ENCODE measurements around the gene IFNK.

DNA sequence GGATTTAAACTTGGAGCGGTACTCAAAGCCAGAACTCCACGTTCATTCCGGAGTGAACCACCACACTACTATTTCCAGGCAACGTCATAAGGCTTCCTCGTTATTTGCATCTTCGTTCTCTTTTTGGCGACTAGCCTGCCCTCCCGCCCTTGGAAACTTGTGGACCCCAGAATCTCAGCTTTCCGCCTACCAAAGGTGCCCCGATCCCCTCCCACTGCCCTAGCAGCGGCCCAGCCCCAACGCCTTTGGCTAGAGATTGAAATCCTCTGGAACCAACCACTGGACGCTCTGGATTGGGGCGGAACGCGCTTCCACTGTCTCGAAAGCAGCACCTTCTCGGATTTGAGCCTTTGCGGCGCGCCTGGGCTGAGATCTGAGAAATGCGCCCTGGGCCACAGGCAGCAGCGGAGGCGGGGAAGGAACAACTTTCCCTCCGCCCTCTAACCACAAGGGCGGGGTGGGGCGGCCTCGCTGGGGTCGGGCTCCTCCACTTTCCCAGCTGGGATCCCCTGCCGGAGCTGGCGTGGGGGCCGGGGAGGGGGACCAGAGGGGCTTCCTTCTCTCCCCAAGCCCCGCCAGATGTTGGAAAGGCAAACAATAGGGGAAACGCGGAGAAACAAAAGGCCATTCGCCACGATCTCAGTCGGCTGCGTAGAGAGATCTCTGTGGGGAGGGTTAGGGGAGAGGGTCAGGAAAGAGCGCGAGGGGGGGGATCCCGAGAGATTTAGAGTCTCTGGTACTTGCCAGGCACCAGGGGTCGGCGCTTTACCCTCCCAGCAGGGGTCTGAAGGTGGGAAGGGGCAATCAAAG, 4.2 kb downstream of the IFNK start:
- TF ChIP-seq, protein P1, sequence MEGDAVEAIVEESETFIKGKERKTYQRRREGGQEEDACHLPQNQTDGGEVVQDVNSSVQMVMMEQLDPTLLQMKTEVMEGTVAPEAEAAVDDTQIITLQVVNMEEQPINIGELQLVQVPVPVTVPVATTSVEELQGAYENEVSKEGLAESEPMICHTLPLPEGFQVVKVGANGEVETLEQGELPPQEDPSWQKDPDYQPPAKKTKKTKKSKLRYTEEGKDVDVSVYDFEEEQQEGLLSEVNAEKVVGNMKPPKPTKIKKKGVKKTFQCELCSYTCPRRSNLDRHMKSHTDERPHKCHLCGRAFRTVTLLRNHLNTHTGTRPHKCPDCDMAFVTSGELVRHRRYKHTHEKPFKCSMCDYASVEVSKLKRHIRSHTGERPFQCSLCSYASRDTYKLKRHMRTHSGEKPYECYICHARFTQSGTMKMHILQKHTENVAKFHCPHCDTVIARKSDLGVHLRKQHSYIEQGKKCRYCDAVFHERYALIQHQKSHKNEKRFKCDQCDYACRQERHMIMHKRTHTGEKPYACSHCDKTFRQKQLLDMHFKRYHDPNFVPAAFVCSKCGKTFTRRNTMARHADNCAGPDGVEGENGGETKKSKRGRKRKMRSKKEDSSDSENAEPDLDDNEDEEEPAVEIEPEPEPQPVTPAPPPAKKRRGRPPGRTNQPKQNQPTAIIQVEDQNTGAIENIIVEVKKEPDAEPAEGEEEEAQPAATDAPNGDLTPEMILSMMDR (optimal IDR thresholded peaks at IDR 0.05 in 1 of 3, IDR thresholded peaks at IDR 0.05 in 1 of 3, conservative IDR thresholded peaks at IDR 0.05 in 1 of 3; ENCODE audit: extremely low read depth in 1 of 3, insufficient read depth in 2 of 3, low read length in 3 of 3): no peak
- TF ChIP-seq EZH2 (IDR thresholded peaks at IDR 0.05; ENCODE audit: low read length): no peak
